Hepatocyte (in vitro differentiated cells): ENCODE data around the gene MBD6. TPM values are rescaled to one million over a fixed set of nuclear protein-coding genes. Genes with fewer than 3 reads are reported as not detected.

Experiments
- DNase-seq: peaks from one replicate; pipeline ENCODE4 v3.0.0-alpha.2; 2016; ENCODE audit warnings: low spot score
- H2AFZ ChIP-seq: fragments of 200-600 bp; sonication (generic); 2 replicates; pipeline ENCODE4 v1.6.0; 2016; ENCODE audit warnings: antibody characterized with exemption, mild to moderate bottlenecking
- H3K27ac ChIP-seq: fragments of 200-600 bp; sonication (generic); 2 replicates; pipeline ENCODE4 v1.5.1; 2016; ENCODE audit warnings: mild to moderate bottlenecking
- H3K27me3 ChIP-seq: fragments of 200-600 bp; sonication (generic); 2 replicates; pipeline ENCODE4 v1.6.1; 2016
- H3K36me3 ChIP-seq: fragments of 200-600 bp; sonication (generic); replicated peaks from 2 replicates; pipeline ENCODE4 v1.5.1; 2016; ENCODE audit warnings: low read depth; ENCODE audit not compliant: insufficient read depth
- H3K4me1 ChIP-seq: fragments of 200-600 bp; sonication (generic); 2 replicates; pipeline ENCODE4 v1.5.1; 2016; ENCODE audit warnings: mild to moderate bottlenecking, moderate library complexity; ENCODE audit not compliant: insufficient read depth
- H3K4me2 ChIP-seq: fragments of 200-600 bp; sonication (generic); 2 replicates; pipeline ENCODE4 v1.6.0; 2016
- H3K4me3 ChIP-seq: fragments of 200-600 bp; sonication (generic); 2 replicates; pipeline ENCODE4 v1.5.1; 2016; ENCODE audit warnings: mild to moderate bottlenecking
- H3K79me2 ChIP-seq: fragments of 200-600 bp; sonication (generic); 2 replicates; pipeline ENCODE4 v1.6.0; 2017; ENCODE audit warnings: mild to moderate bottlenecking
- H3K9me2 ChIP-seq: fragments of 200-600 bp; sonication (generic); replicated peaks from 2 replicates; pipeline ENCODE4 v1.6.0; 2017; ENCODE audit warnings: mild to moderate bottlenecking; ENCODE audit not compliant: insufficient read depth
- H3K9me3 ChIP-seq: fragments of 200-600 bp; sonication (generic); 2 replicates; pipeline ENCODE4 v1.5.1; 2016; ENCODE audit warnings: low read depth, mild to moderate bottlenecking
- H4K20me1 ChIP-seq: fragments of 200-600 bp; sonication (generic); 2 replicates; pipeline ENCODE4 v1.6.0; 2016; ENCODE audit warnings: mild to moderate bottlenecking; ENCODE audit not compliant: insufficient read depth, poor library complexity, severe bottlenecking
- CTCF ChIP-seq: fragments of 200-600 bp; sonication (generic); IDR thresholded peaks from 2 replicates; pipeline ENCODE4 v1.5.1; 2016; ENCODE audit warnings: antibody characterized with exemption, mild to moderate bottlenecking; ENCODE audit not compliant: poor library complexity
- EZH2 ChIP-seq: fragments of 200-600 bp; sonication (generic); IDR thresholded peaks from 2 replicates; pipeline ENCODE4 v1.6.1; 2016; ENCODE audit warnings: antibody characterized with exemption, mild to moderate bottlenecking, borderline replicate concordance
- EZH2phosphoT487 ChIP-seq: fragments of 200-600 bp; sonication (generic); IDR thresholded peaks from one replicate; pipeline ENCODE4 v1.6.1; 2018; ENCODE audit warnings: antibody characterized with exemption, mild to moderate bottlenecking, low read depth, moderate library complexity; ENCODE audit not compliant: unreplicated experiment, severe bottlenecking
- WGBS: methylation state at CpG from one replicate; pipeline ENCODE4 v1.1.6; 2016; ENCODE audit warnings: low lambda C conversion rate; ENCODE audit errors: missing lambda C conversion rate; 5-methylcytosine and 5-hydroxymethylcytosine counted together
- polyA plus RNA-seq: library from polyadenylated mRNA; unstranded; fragments of >200 nt; fragmentation: Nextera tagmentation; extraction: Ambion mirVana; gene quantifications from 2 replicates; pipeline ENCODE4 v1.2.1, GENCODE V29; 2016
- total RNA-seq: library from RNA; depleted of rRNA; stranded (reverse); fragments of >200 nt; gene quantifications from 2 replicates; pipeline ENCODE4 v1.2.3, GENCODE V29; 2014

MBD6 gene
- total and polyA plus RNA-seq, 2 experiments from 2014 or later = 7.0 to 35.2 TPM

GRCh38 chr12:57514720-57515407 lies 7.8 kb upstream of the MBD6 start:
- H3K4me3 ChIP-seq = no peak overlapping the region
- no peak overlapping the region for H3K4me2 ChIP-seq
- H2AFZ ChIP-seq = no peak overlapping the region
- H4K20me1 ChIP-seq = peaks cover 32% of the 10 kb centered on the region
- H3K4me1 ChIP-seq = no peaks in the 10 kb centered on the region
- TF ChIP-seq CTCF = no peak
- 91% methylated on average over 9 of the region's 9 CpGs for WGBS
- H3K27ac ChIP-seq = no peak overlapping the region
- no peak for DNase-seq
- H3K36me3 ChIP-seq = no peaks in the 10 kb centered on the region
- no peaks in the 10 kb centered on the region for H3K9me3 ChIP-seq
- peaks cover 26% of the 10 kb centered on the region for H3K79me2 ChIP-seq
- no peaks in the 10 kb centered on the region for H3K9me2 ChIP-seq
- no peaks in the 10 kb centered on the region for H3K27me3 ChIP-seq

- Histone ChIP-seq H3K27ac (no peak overlapping the region), H2AFZ (no peak overlapping the region), H4K20me1 (peaks cover 32% of the 10 kb centered on the region), H3K4me3 (no peak overlapping the region), H3K4me1 (no peaks in the 10 kb centered on the region), H3K79me2 (peaks cover 30% of the 10 kb centered on the region), H3K9me2 (no peaks in the 10 kb centered on the region), H3K9me3 (no peaks in the 10 kb centered on the region), H3K4me2 (no peak overlapping the region), H3K36me3 (no peaks in the 10 kb centered on the region), H3K27me3 (no peaks in the 10 kb centered on the region)
- no peak for TF ChIP-seq EZH2
- no peak for TF ChIP-seq EZH2phosphoT487
- no peak for TF ChIP-seq CTCF
- 94% methylated on average over 3 of the region's 3 CpGs for WGBS
- DNase-seq = no peak
Observed at GRCh38 chr12:57515408-57515933, 7.2 kb upstream of the MBD6 start.

- 90% methylated on average over 11 of the region's 11 CpGs for WGBS
- DNase-seq = no peak
- Histone ChIP-seq H3K27ac (peak overlapping the region; percentile 98), H3K27me3 (no peaks in the 10 kb centered on the region), H3K36me3 (no peaks in the 10 kb centered on the region), H3K4me1 (peaks cover 2% of the 10 kb centered on the region), H2AFZ (no peak overlapping the region), H3K4me3 (no peak overlapping the region), H3K79me2 (peaks cover 30% of the 10 kb centered on the region), H4K20me1 (peaks cover 32% of the 10 kb centered on the region), H3K4me2 (no peak overlapping the region), H3K9me3 (no peaks in the 10 kb centered on the region), H3K9me2 (no peaks in the 10 kb centered on the region)
- TF ChIP-seq EZH2 (no peak), CTCF (no peak), EZH2phosphoT487 (no peak)
Observed at GRCh38 chr12:57515934-57516541, 6.6 kb upstream of the MBD6 start.
